WTC11 (cell line): ENCODE data around the gene SH3PXD2A. TPM values are rescaled to one million over a fixed set of nuclear protein-coding genes. Genes with fewer than 3 reads are reported as not detected.

ENCODE experiments used
- ATAC-seq: fragments of 200-7000 bp; cut with Tn5 transposase; 2 replicates; pipeline ENCODE4 v1.10.0; 2021; ENCODE audit warnings: mild to moderate bottlenecking, moderate library complexity
- CTCF ChIA-PET: fragments of 300-600 bp; sonication (Branson Sonifier 250); formaldehyde crosslinking; loops from one replicate; lab custom pipeline; 2021; ENCODE audit warnings: antibody characterized with exemption; lab: Charles Lee
- POLR2A ChIA-PET: fragments of 350-600 bp; sonication (Branson Sonifier 250); formaldehyde crosslinking; loops from one replicate; lab custom pipeline; 2021; ENCODE audit warnings: antibody characterized with exemption; lab: Charles Lee
- DNase-seq: peaks from one replicate; pipeline ENCODE4 v3.0.0; 2021; ENCODE audit warnings: low spot score
- H3K27ac Mint-ChIP-seq: 2 replicates; pipeline ENCODE4 v1.8.0; 2021; ENCODE audit warnings: mixed read lengths
- H3K27me3 Mint-ChIP-seq: 2 replicates; pipeline ENCODE4 v1.8.0; 2021; ENCODE audit warnings: low read depth, mild to moderate bottlenecking, moderate library complexity, mixed read lengths
- H3K36me3 Mint-ChIP-seq: 2 replicates; pipeline ENCODE4 v1.8.0; 2021; ENCODE audit warnings: mixed read lengths
- H3K4me1 Mint-ChIP-seq: 2 replicates; pipeline ENCODE4 v1.8.0; 2022; ENCODE audit warnings: mixed read lengths
- H3K4me3 Mint-ChIP-seq: 2 replicates; pipeline ENCODE4 v1.8.0; 2021; ENCODE audit warnings: mild to moderate bottlenecking, moderate library complexity, mixed read lengths
- H3K9me3 Mint-ChIP-seq: 2 replicates; pipeline ENCODE4 v1.8.0; 2021; ENCODE audit warnings: mixed read lengths
- EMX1 ChIP-seq: fragments of 250-450 bp; sonication (Bioruptor Pico); IDR thresholded peaks from 2 replicates; pipeline ENCODE4 v1.8.0; 2021; ENCODE audit warnings: mild to moderate bottlenecking
- JUN ChIP-seq: sonication (generic); formaldehyde crosslinking; IDR thresholded peaks from 2 replicates; pipeline ENCODE4 v1.8.0; 2023; ENCODE audit warnings: mild to moderate bottlenecking, missing genetic modification reagents
- OVOL2 ChIP-seq: fragments of 250-450 bp; sonication (Bioruptor Pico); IDR thresholded peaks from 2 replicates; pipeline ENCODE4 v1.9.0; 2021; ENCODE audit warnings: mild to moderate bottlenecking, borderline replicate concordance
- SOX15 ChIP-seq: fragments of 250-450 bp; sonication (Bioruptor Pico); IDR thresholded peaks from 2 replicates; pipeline ENCODE4 v1.9.0; 2021; ENCODE audit warnings: mild to moderate bottlenecking
- TEAD1 ChIP-seq: sonication (generic); formaldehyde crosslinking; IDR thresholded peaks from 2 replicates; pipeline ENCODE4 v1.8.0; 2022; ENCODE audit warnings: mild to moderate bottlenecking, missing genetic modification reagents
- total RNA-seq: library from RNA; stranded (reverse); gene quantifications from 3 replicates; pipeline ENCODE4 v1.2.3, GENCODE V29; 2021
- TF ChIP-seq, protein P1 (sequence below): fragments of 250-450 bp; sonication (Bioruptor Pico); IDR thresholded peaks from 2 replicates; pipeline ENCODE4 v1.9.0; 2021; ENCODE audit warnings: mild to moderate bottlenecking
- TF ChIP-seq, protein P2 (sequence below): sonication (generic); formaldehyde crosslinking; IDR thresholded peaks from 2 replicates; pipeline ENCODE4 v1.8.1; 2022; ENCODE audit warnings: low read depth, mild to moderate bottlenecking, moderate library complexity, missing genetic modification reagents, borderline replicate concordance
- TF ChIP-seq, protein P3 (sequence below): fragments of 250-450 bp; sonication (Bioruptor Pico); IDR thresholded peaks from 2 replicates; pipeline ENCODE4 v1.9.0; 2021; ENCODE audit warnings: mild to moderate bottlenecking
- TF ChIP-seq, protein P4 (sequence below): sonication (generic); formaldehyde crosslinking; IDR thresholded peaks from 2 replicates; pipeline ENCODE4 v1.8.1; 2023; ENCODE audit warnings: mild to moderate bottlenecking, missing genetic modification reagents, moderate library complexity
- TF ChIP-seq, protein P5 (sequence below): sonication (generic); formaldehyde crosslinking; IDR thresholded peaks from 2 replicates; pipeline ENCODE4 v1.8.0; 2022; ENCODE audit warnings: missing genetic modification reagents
- TF ChIP-seq, protein P6 (sequence below): sonication (generic); formaldehyde crosslinking; IDR thresholded peaks from 2 replicates; pipeline ENCODE4 v1.8.0; 2022; ENCODE audit warnings: mild to moderate bottlenecking, missing genetic modification reagents
- TF ChIP-seq, protein P7 (sequence below): fragments of 200-600 bp; IDR thresholded peaks from 2 replicates; pipeline ENCODE4 v1.8.0; 2022; ENCODE audit warnings: antibody characterized with exemption
- TF ChIP-seq, protein P8 (sequence below): fragments of 250-450 bp; sonication (Bioruptor Pico); IDR thresholded peaks from 2 replicates; pipeline ENCODE4 v1.9.0; 2021; ENCODE audit warnings: moderate library complexity, mild to moderate bottlenecking, inconsistent platforms, borderline replicate concordance

SH3PXD2A gene
- total RNA-seq, 1 experiment from 2014 or later = 15.7 TPM

DNA sequence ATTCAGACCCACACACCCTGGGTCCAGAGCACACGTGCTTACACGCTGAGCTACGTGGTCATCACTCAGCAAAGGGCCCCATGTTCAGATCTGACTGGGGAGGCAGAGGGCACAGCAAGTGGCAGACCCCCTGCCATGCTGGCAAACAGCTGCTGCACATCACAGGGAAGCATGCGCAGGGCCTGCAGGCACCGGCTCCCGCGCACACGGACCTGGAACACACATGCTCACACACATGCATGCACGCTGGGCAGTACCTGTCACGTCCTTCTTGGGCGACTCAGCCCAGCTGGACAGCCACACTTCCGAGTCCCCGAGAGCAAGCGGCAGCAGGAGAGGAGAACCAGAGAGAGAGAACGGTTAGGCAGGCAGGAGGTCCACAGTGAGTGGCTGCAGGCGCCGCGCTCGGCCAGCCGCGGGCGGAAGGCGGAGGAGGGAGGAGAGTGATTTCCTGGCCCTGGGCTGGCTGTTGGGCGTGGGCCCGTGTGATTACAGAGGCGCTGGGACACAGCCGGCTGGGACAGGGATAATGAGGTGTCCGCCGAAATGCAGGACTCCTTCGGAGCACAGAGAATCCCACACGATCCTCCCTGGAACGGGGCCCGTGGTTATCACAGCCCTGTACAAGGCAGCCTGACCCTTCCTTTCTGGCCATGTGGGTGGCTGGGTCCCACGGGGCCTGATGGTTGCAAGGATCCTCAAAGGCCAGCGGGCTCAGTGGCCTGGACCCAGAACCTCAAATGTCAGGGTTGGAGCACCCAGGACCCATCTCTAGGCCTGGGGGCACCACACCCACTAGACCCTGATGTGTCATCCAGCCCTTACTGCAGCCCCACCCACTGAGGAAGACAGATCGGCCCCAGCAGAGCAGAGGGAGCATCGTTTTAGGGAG lies 186.8 kb downstream of the SH3PXD2A start:
- Mint-ChIP-seq H3K27me3 (no peaks in the 10 kb centered on the region), H3K4me1 (peaks cover 28% of the 10 kb centered on the region), H3K27ac (0 out of 2 replicates have a peak overlapping the region, but pooled peaks have one; percentile 74), H3K36me3 (no peaks in the 10 kb centered on the region), H3K4me3 (no peak overlapping the region)
- no peak for ATAC-seq
- POLR2A ChIA-PET = no interaction called here
- CTCF ChIA-PET = interaction anchor here (0.9 to 4.4 kb wide), 6 partner anchors 17 to 70 kb away, joined by 3 to 50 read pairs (median 10); no protein-coding TSS in a partner anchor
- TF ChIP-seq, protein P1, sequence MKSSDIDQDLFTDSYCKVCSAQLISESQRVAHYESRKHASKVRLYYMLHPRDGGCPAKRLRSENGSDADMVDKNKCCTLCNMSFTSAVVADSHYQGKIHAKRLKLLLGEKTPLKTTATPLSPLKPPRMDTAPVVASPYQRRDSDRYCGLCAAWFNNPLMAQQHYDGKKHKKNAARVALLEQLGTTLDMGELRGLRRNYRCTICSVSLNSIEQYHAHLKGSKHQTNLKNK (CRISPR knock-in tag) = no peak
- TF ChIP-seq, protein P2, sequence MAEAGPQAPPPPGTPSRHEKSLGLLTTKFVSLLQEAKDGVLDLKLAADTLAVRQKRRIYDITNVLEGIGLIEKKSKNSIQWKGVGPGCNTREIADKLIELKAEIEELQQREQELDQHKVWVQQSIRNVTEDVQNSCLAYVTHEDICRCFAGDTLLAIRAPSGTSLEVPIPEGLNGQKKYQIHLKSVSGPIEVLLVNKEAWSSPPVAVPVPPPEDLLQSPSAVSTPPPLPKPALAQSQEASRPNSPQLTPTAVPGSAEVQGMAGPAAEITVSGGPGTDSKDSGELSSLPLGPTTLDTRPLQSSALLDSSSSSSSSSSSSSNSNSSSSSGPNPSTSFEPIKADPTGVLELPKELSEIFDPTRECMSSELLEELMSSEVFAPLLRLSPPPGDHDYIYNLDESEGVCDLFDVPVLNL (CRISPR knock-in tag) = no peak
- TF ChIP-seq, protein P3, sequence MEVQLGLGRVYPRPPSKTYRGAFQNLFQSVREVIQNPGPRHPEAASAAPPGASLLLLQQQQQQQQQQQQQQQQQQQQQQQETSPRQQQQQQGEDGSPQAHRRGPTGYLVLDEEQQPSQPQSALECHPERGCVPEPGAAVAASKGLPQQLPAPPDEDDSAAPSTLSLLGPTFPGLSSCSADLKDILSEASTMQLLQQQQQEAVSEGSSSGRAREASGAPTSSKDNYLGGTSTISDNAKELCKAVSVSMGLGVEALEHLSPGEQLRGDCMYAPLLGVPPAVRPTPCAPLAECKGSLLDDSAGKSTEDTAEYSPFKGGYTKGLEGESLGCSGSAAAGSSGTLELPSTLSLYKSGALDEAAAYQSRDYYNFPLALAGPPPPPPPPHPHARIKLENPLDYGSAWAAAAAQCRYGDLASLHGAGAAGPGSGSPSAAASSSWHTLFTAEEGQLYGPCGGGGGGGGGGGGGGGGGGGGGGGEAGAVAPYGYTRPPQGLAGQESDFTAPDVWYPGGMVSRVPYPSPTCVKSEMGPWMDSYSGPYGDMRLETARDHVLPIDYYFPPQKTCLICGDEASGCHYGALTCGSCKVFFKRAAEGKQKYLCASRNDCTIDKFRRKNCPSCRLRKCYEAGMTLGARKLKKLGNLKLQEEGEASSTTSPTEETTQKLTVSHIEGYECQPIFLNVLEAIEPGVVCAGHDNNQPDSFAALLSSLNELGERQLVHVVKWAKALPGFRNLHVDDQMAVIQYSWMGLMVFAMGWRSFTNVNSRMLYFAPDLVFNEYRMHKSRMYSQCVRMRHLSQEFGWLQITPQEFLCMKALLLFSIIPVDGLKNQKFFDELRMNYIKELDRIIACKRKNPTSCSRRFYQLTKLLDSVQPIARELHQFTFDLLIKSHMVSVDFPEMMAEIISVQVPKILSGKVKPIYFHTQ (CRISPR knock-in tag) = no peak
- TF ChIP-seq, protein P4, sequence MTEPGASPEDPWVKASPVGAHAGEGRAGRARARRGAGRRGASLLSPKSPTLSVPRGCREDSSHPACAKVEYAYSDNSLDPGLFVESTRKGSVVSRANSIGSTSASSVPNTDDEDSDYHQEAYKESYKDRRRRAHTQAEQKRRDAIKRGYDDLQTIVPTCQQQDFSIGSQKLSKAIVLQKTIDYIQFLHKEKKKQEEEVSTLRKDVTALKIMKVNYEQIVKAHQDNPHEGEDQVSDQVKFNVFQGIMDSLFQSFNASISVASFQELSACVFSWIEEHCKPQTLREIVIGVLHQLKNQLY (CRISPR knock-in tag) = no peak
- TF ChIP-seq, protein P5, sequence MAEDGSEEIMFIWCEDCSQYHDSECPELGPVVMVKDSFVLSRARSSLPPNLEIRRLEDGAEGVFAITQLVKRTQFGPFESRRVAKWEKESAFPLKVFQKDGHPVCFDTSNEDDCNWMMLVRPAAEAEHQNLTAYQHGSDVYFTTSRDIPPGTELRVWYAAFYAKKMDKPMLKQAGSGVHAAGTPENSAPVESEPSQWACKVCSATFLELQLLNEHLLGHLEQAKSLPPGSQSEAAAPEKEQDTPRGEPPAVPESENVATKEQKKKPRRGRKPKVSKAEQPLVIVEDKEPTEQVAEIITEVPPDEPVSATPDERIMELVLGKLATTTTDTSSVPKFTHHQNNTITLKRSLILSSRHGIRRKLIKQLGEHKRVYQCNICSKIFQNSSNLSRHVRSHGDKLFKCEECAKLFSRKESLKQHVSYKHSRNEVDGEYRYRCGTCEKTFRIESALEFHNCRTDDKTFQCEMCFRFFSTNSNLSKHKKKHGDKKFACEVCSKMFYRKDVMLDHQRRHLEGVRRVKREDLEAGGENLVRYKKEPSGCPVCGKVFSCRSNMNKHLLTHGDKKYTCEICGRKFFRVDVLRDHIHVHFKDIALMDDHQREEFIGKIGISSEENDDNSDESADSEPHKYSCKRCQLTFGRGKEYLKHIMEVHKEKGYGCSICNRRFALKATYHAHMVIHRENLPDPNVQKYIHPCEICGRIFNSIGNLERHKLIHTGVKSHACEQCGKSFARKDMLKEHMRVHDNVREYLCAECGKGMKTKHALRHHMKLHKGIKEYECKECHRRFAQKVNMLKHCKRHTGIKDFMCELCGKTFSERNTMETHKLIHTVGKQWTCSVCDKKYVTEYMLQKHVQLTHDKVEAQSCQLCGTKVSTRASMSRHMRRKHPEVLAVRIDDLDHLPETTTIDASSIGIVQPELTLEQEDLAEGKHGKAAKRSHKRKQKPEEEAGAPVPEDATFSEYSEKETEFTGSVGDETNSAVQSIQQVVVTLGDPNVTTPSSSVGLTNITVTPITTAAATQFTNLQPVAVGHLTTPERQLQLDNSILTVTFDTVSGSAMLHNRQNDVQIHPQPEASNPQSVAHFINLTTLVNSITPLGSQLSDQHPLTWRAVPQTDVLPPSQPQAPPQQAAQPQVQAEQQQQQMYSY (CRISPR knock-in tag) = no peak
- TF ChIP-seq JUN (CRISPR knock-in tag) = no peak
- TF ChIP-seq OVOL2 (CRISPR knock-in tag) = no peak
- no peak for TF ChIP-seq EMX1 (CRISPR knock-in tag)
- TF ChIP-seq, protein P6, sequence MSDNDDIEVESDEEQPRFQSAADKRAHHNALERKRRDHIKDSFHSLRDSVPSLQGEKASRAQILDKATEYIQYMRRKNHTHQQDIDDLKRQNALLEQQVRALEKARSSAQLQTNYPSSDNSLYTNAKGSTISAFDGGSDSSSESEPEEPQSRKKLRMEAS = no peak
- no peak for TF ChIP-seq SOX15
- TF ChIP-seq, protein P7, sequence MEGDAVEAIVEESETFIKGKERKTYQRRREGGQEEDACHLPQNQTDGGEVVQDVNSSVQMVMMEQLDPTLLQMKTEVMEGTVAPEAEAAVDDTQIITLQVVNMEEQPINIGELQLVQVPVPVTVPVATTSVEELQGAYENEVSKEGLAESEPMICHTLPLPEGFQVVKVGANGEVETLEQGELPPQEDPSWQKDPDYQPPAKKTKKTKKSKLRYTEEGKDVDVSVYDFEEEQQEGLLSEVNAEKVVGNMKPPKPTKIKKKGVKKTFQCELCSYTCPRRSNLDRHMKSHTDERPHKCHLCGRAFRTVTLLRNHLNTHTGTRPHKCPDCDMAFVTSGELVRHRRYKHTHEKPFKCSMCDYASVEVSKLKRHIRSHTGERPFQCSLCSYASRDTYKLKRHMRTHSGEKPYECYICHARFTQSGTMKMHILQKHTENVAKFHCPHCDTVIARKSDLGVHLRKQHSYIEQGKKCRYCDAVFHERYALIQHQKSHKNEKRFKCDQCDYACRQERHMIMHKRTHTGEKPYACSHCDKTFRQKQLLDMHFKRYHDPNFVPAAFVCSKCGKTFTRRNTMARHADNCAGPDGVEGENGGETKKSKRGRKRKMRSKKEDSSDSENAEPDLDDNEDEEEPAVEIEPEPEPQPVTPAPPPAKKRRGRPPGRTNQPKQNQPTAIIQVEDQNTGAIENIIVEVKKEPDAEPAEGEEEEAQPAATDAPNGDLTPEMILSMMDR = no peak
- TF ChIP-seq, all 79 proteins: peak for 0
- no peaks in the 10 kb centered on the region for H3K9me3 Mint-ChIP-seq
- DNase-seq = no peak

DNA sequence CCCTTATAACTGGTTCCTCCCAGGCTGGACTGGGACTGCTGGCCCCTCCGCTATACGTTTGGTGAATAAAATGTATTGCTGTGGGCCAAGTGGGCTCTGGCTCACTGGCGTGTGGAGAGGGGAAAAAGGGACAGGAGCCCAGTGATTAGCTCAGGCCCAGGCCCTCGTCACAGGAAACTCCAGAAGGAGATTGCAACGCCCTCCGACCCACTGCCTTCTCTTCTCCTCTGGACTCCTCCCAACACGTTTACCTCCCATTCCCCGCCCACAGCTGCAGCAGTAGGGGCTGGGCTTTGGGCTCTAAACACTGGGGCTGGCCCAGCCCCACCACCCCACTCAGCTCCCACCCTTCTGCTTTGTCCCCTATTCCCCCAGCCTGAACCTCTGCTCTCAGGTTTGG lies 188.0 kb downstream of the SH3PXD2A start:
- H3K27ac Mint-ChIP-seq = no peak overlapping the region
- TF ChIP-seq, protein P8, sequence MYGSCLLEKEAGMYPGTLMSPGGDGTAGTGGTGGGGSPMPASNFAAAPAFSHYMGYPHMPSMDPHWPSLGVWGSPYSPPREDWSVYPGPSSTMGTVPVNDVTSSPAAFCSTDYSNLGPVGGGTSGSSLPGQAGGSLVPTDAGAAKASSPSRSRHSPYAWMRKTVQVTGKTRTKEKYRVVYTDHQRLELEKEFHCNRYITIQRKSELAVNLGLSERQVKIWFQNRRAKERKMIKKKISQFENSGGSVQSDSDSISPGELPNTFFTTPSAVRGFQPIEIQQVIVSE (CRISPR knock-in tag) = no peak
- TF ChIP-seq TEAD1 = no peak
- peak; percentile 62 for ATAC-seq

More for the DNA sequence above, 188.0 kb downstream of the SH3PXD2A start:
- Mint-ChIP-seq H3K9me3 (no peaks in the 10 kb centered on the region), H3K27me3 (no peaks in the 10 kb centered on the region), H3K4me1 (peaks cover 28% of the 10 kb centered on the region), H3K36me3 (no peaks in the 10 kb centered on the region), H3K4me3 (no peak overlapping the region)
- ChIA-PET CTCF (interaction anchor here (0.6 to 4.4 kb wide), 11 partner anchors 9 to 103 kb away, joined by 3 to 50 read pairs (median 4); no protein-coding TSS in a partner anchor), POLR2A (no interaction called here)
- DNase-seq = peak; percentile 29
